ENCODE results near the gene AGMO. TPM values are rescaled to one million over a fixed set of nuclear protein-coding genes. Genes with fewer than 3 reads are reported as not detected.

Gene AGMO
- total and polyA plus RNA-seq, 2 experiments from 2014 or later = 0.42 to 0.55 TPM

- TF ChIP-seq ZNF462 (CRISPR knock-in tag; IDR thresholded peaks at IDR 0.05) (no peak), EZH2 (IDR thresholded peaks at IDR 0.05; ENCODE audit: low read depth, unreplicated experiment) (no peak), ETS1 (IDR thresholded peaks at IDR 0.05) (no peak), REST (IDR thresholded peaks at IDR 0.05; ENCODE audit: unreplicated experiment) (no peak), POLR2AphosphoS5 (IDR thresholded peaks at IDR 0.05; ENCODE audit: low read depth) (no peak), ZNF331 (CRISPR knock-in tag; IDR thresholded peaks at IDR 0.05; ENCODE audit: low read depth) (no peak), EZH2phosphoT487 (IDR thresholded peaks at IDR 0.05; ENCODE audit: unreplicated experiment) (no peak), NANOG (IDR thresholded peaks at IDR 0.05; ENCODE audit: borderline replicate concordance) (no peak)
Measured at GRCh38 chr7:15610503-15610902, 48.7 kb upstream of the AGMO start (continued).
